NK-92 treated with Interleukin-12 subunit alpha and Interleukin-12 subunit beta, amount 100 ng/mL, for 24 hours (cell line): ENCODE measurements around the gene SMIM8.
"Not testable (repeated sequence)": the region's sequence is repeated elsewhere in the genome, so short reads cannot be mapped to it uniquely, and the experiment has no call there.

ENCODE experiments used
- DNase-seq: peaks from one replicate; lab custom pipeline; 2025; lab: John Stamatoyannopoulos, UW

SMIM8 gene, protein sequence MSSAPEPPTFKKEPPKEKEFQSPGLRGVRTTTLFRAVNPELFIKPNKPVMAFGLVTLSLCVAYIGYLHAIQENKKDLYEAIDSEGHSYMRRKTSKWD

DNA sequence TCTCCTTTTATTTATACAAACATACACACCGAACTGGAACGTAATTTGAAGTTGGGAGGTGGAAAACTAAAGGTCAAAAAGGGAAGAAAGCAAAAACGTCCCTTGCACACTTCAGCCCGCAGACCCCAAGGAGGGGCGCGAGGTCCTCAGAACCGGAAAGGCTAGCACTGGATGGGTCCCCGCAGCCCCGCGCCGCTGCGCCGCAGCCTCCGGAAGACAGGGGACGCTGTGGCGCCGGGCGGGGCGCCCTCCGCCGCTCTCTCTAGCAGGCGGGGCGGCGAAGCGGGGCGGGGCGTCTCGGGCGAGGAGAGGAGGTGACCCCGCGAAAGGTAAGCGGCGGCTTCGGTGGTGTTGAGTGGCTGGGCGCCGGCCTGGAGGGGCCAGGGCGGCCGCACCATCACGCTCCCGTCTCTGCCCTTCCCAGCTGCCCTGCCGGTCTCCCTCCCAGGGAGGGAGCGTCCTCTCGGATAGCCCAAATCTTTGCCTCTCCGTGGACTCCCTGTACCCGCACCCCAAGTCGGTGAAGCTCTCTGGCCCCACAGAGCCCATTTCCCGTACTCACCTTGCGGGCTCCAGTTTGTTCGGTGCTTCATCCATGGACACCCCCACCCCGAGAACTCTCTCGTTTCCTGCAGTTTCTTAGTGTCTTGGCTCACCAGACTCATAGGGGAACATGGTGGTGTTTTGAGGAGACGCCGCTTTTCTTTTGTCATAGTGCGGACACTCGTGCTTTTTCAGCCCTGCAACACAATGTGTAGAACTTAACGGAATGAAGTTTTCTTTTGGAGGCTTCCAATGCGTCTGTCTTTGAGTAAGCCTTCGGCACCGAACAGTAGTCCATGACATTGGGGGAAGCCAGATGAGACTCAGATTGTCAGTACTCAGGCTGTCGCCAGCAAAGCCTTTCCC, at the start of gene SMIM8:
Gene SMIM8, plus strand, starts transcription at position 285 of the 909 bp plus-strand sequence. CDS start 14,444 bp downstream, outside the sequence.
- DNase-seq, result peak; percentile 72

DNA sequence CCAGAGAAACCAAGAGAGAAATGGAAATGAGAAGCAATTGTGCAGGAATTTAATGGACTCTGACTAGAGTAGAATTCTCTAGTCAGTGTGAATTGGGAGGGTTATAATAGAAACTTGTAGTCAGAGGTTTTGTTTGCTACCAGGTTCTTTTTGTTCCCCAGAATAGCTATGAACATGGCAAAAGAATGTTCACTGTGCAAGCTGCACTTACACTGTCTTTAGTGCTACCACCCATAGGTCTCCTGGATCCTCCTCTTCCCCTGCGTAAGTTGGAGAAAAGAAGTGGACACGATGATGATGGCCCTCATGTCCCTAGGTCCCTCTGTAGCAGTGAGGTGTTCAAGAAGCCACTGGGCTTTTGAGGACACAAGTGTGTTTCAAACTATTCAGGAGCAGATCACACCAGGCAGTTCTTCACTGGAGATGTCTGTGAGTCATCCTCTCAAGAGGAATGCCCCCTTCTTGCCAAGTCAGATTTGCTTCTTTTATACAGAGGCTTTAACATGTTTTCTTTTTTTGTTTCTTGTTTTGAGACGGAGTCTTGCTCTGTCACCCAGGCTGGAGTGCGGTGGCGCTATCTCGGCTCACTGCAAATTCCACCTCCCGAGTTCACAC, 47.6 kb upstream of the SMIM8 start:
- no peak for DNase-seq

DNA sequence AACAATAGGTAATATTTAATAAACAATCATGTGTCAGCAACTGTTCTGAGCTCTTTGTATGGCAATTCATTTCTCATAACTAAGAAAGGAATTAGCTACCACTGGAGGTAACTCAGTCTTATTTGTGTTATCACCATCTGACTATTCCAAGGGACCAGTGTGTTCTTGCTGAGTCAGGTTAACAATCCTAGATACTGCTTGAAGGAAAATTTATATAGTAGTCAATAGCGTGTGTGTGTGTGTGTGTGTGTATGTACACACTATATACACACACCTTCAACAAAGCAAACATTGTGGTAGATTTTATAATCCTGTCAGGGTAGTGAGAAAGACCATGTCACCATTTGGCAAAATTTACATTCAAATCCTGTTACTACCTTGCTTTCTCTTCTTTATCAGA, 45.8 kb upstream of the SMIM8 start:
- no peak for DNase-seq

DNA sequence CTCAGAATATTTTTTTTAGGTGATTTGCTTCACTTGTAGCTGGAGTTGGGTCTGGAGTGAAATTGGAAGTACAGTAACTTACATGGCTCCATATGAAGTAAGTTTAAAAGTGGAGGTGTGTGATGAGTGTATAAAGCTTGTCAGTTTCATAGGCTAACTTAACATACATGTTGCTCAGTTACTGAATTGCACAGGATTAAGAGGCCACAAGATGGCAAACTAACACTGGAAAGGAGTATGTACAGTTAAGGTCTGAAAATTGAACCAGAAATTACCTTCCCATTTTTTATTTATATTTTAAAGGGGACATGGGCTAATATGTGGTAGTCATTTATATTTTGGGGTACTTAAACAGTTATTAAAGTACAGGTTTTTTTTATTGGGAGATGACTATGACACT, 45.3 kb upstream of the SMIM8 start:
- no peak for DNase-seq

DNA sequence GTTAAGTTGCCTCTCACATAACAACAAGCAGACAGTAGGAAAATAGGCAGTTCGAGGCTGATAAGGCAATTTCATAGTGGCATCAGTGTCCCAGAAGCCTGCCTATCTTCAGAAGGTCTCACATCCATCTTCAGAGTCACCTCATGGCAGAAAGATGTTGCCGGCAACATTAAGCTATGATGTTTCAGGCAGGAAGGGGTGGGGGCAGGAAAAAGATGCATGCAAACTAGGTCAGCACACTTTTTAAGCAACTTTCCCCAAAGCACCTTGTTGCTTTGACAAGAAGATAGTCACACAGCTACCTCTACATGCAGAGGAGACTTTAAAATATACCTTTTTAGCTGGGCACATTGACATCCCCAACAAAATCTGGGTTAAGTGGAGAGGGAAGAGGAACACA, 43.2 kb upstream of the SMIM8 start:
- DNase-seq, result no peak

DNA sequence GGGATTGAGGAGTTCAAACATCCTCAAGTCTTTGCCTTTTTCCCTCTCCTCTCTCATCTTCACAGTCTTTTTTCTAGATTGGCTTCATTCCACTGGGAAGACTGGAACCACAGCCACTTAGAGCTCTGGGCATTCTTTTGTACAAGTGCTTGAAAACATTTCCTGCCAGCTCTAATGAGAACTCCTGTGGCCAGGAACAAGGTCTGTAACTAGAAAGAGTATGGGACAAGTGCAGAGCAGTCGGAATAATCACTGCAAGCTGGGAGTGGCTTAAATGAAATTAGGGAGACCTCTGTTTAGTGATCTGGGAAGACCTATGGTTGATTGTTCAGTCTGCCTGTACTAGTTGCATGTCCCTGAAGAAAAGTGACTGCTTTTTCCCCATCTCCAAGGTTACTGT, 41.0 kb upstream of the SMIM8 start:
- no peak for DNase-seq

DNA sequence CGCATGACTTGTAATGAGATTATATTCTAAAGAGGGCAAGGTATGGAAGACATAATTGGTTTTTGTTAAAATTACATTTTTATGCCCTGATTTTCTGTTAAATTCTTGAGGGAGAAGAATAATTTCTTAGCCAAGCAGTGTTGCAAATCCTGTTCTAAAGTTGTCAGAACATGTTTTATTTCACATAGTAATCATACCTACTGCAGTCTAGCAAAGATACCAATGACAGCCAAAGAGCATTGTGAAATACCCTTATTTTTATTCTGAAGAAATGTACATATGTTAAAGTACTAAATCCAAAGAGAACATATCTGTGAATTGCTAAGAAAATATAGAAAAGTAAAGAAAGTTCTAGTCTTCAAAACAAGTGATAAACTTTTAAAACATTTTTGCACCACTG, 39.6 kb upstream of the SMIM8 start:
- DNase-seq, result no peak

DNA sequence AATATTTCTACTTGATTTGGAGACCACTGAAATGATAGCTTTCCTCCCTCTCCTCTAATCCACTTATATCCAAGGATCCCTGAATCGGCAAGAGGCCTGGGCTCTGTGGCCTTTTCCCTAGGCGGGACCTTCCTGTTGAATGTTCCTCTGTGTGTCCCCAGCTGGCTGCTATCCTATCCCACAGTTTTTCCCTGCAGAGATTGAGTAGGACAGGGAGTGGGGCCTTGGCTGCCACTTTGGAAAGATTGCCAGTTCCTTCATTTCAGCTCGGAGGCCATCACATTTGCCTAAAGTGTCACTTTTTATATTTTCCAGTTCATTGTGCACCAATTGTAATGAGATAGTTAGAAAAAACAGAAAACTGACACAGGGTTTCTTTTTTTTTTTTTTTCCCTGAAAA, 38.9 kb upstream of the SMIM8 start:
- no peak for DNase-seq

DNA sequence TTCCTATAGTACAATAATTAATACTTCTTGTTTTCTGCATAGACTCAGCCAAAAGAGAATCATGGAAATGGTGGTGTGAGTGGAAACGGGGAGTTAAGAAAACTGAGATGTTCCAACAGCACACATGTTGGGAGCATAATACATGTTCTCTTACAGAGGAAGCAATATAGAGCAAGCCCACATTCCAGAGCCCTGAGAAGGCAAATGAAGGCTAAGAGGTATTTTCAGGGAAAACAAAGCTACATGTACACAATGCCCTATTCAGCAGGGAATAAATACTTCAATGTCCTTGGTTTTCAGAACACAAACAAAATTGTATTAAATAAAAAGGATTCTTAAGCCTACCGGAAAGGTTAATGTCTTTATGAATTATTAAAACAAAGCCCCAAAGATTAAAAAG, 35.1 kb upstream of the SMIM8 start:
- DNase-seq, result no peak

DNA sequence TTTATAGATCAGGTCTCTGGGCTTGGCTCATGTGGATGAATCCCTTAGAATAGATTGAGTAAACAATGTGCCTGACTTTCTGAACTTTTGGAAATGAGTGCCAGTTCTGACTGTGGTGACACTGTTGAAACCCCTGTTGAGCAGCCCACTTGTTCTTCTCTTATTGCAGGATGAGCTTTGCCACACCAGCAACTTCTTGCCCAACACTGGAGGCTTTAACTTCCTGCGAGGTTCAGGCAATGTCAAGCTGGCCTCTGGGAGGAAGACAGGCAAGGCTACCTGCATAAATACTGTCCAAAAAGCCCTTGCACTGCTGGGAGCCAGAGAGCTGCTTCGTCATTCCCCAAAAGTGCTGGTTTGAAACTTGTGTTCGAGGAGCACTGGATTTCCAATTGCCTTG, 32.8 kb upstream of the SMIM8 start:
- DNase-seq, result no peak

DNA sequence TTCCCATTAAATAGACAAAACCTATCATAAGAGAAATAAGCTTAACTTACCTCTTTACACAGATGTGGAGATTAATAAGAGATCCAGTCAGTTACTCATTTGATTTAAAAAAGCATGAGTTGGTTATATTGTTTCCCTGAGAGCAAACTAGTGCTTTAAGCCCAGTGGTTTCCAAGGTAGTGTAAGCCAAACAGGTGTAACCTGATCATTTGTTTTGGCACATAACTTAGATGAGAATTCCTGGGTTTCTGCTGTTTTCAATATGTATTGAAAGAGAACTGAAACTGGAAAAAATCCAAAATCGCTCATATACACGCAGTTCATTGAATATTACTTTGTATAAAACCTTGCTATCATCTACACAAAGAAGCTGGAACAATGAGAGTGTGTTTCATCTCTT, 30.5 kb upstream of the SMIM8 start:
- DNase-seq, result no peak

DNA sequence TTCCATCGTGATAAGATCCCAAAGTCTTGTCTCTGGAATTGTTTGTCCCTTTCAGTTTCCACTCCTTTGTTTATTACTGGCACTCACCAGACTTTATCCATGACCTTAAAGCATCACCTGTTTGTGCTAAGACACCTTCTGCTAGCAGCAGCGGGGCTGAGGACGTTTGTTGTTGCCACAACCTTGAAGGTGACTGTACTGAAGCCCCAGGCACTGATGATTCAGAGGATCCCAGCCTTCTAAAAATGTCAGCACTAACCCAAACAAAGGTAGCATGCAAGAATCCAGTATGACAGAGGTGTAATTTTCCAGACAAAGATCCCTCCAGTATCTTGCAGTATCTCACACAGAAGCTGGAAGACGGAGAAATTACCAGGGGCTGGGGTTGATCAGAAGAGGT, 28.9 kb upstream of the SMIM8 start:
- DNase-seq, result no peak

DNA sequence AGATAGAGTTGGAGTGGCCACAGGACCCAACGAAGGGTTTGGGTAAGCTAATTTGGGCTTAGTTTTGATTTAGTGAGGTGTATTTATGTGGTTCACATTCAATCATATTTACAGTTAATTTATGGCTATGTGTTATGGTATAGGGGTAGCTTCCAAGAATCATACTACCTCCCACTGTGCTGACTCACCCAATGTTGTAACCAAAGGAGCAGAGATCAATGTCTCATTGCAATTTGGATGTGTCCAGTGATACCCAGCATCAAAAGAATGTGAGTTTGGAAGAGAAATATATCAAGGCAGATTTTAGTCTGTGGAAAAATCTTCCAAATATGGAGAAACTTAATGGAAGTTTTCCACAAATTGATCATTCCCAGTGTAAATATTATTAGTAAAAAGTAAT, 25.3 kb upstream of the SMIM8 start:
- DNase-seq, result no peak

DNA sequence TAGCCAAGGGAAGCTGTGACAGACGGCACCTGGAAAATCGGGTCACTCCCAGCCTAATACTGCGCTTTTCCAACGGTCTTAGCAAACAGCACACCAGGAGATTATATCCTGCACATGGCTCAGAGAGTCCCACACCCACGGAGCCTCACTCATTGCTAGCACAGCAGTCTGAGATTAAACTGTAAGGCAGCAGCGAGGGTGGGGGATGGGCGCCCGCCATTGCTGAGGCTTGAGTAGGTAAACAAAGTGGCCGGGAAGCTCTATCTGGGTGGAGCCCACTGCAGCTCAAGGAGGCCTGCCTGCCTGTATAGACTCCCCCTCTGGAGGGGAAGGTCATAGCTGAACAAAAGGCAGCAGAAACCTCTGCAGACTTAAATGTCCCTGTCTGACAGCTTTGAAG, 21.1 kb upstream of the SMIM8 start:
- DNase-seq, result not testable (repeated sequence)

DNA sequence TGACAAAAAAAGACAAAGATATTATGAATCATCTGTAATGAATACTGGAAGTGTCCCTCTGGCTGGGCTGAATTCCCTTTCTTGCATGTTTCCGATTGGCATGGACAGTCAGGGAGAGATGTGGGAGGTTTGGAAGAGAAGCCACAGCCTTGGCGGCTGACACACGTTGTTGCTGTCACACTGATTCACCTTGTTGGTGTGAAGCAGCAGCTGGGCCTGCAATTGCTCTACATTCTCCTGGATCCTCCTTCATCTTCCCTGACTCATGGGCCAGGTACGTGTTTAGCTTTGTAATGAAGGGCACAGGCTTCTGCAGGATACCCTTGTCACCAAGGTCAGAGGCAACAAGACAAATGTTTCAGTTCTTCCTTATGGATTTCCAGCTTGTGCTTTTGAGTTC, 13.4 kb upstream of the SMIM8 start:
- no peak for DNase-seq

DNA sequence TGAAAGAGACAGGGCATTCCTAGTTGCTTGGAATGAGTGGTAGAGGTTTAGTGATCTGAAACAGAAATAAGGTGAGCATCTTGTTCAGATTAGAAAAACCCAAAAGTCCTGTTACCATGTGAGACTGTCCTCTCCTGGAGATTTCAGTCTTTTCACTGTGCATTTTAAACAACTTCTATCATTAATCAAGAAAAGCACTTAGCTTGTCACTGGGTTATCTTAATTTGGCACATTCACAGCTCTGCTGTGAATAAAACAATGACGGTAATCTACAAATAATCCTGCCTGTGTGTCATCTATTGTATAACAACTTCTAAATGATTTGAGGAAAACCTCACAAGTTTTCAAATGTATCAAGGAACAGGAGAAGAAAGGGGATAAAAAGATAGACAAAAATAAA, 9.5 kb upstream of the SMIM8 start:
- DNase-seq, result no peak

DNA sequence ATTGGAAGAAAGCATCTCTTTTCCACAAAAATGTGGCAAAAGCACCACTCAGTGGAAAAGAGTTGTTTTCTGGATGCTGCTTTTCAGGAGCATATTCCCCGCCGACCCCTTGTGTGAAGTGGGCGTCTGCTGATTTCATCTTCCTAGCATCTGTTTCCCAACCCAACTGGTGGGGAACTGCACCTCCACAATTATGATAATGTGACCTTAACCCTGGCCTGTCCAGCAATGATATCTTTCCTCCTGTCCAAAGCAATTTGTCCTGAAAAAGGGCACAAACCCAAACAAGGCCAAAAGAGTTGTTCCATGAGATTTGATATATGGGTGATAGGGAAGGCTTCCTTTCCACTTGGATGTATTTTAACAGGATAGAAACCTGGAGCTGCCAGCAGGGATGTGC, 7.3 kb upstream of the SMIM8 start:
- no peak for DNase-seq

DNA sequence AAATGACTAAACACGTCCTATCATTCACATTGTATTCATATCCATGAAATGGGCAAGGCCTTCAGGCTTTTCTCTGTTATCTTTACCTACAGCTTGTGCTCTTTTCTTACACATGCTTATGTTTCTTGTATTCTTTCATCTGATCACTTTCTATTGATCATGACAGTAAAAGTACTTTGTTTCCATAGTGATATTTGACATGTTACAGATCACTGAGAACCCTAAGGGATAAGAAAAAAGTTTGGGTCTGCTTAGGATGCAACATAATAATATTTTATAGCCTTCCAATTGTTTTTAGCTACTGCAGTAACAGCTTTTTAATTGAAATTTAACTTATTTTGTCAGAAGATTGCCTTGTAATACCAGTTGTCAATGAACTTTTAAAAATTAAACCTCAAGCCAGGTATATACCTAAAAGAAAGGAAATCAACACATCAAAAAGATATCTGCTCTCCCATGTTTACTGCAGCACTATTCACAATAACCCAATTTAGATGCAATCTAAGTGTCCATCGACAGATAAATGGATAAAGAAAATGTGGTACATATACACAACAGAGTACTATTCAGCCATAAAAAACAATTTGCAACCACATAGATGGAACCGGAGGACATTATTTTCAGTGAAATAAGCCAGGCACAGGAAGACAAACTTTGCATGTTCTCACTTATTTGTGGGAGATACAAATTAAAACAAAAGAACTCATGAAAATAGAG, 3.0 kb upstream of the SMIM8 start:
- no peak for DNase-seq

DNA sequence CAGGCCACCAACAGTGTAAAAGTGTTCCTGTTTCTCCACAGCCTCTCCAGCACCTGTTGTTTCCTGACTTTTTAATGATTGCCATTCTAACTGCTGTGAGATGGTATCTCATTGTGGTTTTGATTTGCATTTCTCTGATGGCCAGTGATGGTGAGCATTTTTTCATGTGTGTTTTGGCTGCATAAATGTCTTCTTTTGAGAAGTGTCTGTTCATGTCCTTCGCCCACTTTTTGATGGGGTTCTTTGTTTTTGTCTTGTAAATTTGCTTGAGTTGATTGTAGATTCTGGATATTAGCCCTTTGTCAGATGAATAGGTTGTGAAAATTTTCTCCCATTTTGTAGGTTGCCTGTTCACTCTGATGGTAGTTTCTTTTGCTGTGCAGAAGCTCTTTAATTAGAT, 1.5 kb downstream of the SMIM8 start:
- DNase-seq, result not testable (repeated sequence)

DNA sequence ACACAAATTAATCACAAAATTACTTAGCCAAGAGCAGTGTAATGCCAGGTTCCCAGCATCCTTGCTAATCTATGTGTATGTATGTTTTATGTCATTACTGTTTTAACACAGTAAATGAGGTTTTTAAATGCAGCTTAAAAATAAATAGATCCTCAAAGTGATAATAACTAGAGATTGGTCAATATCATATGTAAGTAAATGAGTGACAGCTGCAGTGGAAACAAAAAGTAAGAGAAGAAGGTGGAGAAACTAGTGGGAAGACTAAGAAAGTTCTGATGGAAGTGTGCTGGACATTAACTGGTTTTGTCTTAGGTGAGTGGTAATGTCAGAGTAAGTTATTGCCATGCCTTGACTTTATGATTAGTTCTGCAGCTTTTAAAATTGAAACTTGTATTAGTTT, 8.6 kb downstream of the SMIM8 start:
- no peak for DNase-seq

DNA sequence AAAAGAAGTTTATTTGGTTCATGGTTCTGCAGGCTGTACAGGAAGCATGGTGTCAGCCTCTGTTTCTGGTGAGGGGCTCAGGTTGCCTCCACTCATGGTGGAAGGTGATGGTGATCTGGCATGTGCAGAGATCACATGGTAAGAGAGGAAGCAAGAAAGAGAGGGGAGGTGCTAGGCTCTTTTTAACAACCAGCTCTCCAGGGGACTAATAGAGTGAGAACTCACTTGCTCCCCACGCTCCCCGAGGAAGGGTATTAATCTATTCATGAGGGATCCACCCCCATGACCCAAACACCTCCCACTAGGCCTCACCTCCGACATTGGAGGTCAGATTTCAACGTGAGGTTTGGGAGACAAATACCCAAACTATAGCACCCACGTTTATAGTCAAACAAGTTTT, 10.6 kb downstream of the SMIM8 start:
- DNase-seq, result no peak

DNA sequence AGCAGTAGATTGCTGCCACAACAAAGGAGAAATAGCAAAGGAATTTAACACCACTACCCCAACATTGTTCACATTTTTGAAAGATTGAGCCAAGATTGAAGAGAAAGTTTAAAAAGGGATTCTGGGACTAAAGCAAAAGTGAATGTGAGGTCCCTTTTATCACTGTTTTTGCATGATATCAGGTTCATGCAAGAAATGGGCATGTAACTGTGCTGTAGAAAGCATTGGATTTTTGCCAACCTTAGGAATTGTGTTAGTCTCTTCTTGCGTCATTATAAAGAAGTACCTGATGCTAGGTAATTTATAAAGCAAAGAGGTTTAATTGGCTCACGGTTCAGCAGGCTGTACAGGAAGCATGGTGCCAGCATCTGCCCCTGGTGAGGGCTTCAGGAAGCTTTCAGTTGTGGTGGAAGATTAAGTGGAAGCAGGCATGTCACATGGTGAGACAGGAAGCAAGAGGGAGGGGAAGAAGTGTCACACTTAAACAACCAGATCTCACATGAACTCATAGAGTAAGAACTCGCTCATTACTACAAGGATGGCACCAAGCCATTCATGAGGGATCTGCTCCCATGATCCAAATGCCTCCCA, 11.3 kb downstream of the SMIM8 start:
- no peak for DNase-seq
